HCT116 (cell line): ENCODE data around the gene MCOLN1. TPM values are rescaled to one million over a fixed set of nuclear protein-coding genes. Genes with fewer than 3 reads are reported as not detected.

ENCODE experiments used
- ATAC-seq: fragments of 200-7000 bp; cut with Tn5 transposase; 2 replicates; pipeline ENCODE4 v1.9.1; 2020; ENCODE audit warnings: mild to moderate bottlenecking, moderate library complexity
- BruUV-seq: library from RNA; stranded (reverse); fragments of 400-500 nt; replicated peaks from 2 replicates; lab custom pipeline; 2021; lab: Mats Ljungman, UMichigan
- CTCF ChIA-PET: fragments of 300-600 bp; sonication (Branson Sonifier 250); formaldehyde crosslinking; loops from one replicate; lab custom pipeline; 2021; ENCODE audit warnings: antibody characterized with exemption; lab: Charles Lee
- POLR2A ChIA-PET: fragments of 300-600, 350-600 bp; sonication (Branson Sonifier 250); formaldehyde crosslinking; loops from one replicate; lab custom pipeline; 2021; ENCODE audit warnings: antibody characterized with exemption; lab: Charles Lee
- RAD21 ChIA-PET, 2 experiments: fragments of 300-600 bp; sonication (Branson Sonifier 250); formaldehyde crosslinking; loops; one replicate each; lab custom pipeline; 2023; ENCODE audit warnings: low total read pairs in 2 of 2; ENCODE audit not compliant: uncharacterized antibody in 2 of 2, unreplicated experiment in 2 of 2, low non-redundant PET in 1 of 2; lab: Charles Lee
- DNase-seq: peaks from one replicate; pipeline ENCODE4 v3.0.0-alpha.2; 2010; ENCODE audit warnings: low read depth, low spot score
- H2AFZ ChIP-seq: fragments of 200-600 bp; shearing (Covaris generic), sonication (generic); 2 replicates; pipeline ENCODE4 v1.6.1; 2017; ENCODE audit warnings: low read depth, mixed run types, mixed read lengths, antibody characterized with exemption, low read length; ENCODE audit not compliant: poor library complexity, severe bottlenecking
- H3K27ac ChIP-seq: 2 replicates; pipeline ENCODE4 v1.5.1; 2012; ENCODE audit warnings: low read depth, low read length
- H3K27me3 ChIP-seq: fragments of 200-600 bp; sonication (generic); 2 replicates; pipeline ENCODE4 v1.6.1; 2016; ENCODE audit warnings: mixed run types, low read length, mixed read lengths; ENCODE audit not compliant: insufficient read depth
- H3K36me3 ChIP-seq, 2 experiments: fragments of 200-500 bp in 1 of 2; fragments of 200-600 bp in 1 of 2; sonication (Bioruptor generic) in 1 of 2; sonication (generic) in 1 of 2; 2 replicates each; pipeline versions ENCODE4 v1.5.1 to v1.6.1; 2014 to 2016; ENCODE audit warnings: low read length in 2 of 2, inconsistent platforms in 1 of 2, mixed read lengths in 1 of 2, mixed run types in 1 of 2; ENCODE audit not compliant: insufficient read depth in 2 of 2, control insufficient read depth in 1 of 2
- H3K4me1 ChIP-seq, 2 experiments: fragments of 200-600 bp in 1 of 2; sonication (generic) in 1 of 2; 2 replicates each; pipeline versions ENCODE4 v1.5.1 to v1.6.1; 2012 to 2017; ENCODE audit warnings: low read length in 2 of 2, inconsistent platforms in 1 of 2, mild to moderate bottlenecking in 1 of 2, mixed read lengths in 1 of 2, mixed run types in 1 of 2, moderate library complexity in 1 of 2; ENCODE audit not compliant: insufficient read depth in 2 of 2, control insufficient read depth in 1 of 2
- H3K4me2 ChIP-seq: fragments of 200-600 bp; sonication (generic); 2 replicates; pipeline ENCODE4 v1.6.1; 2017; ENCODE audit warnings: mixed run types, low read length, mixed read lengths
- H3K4me3 ChIP-seq, 2 experiments: fragments of 200-600 bp in 1 of 2; sonication (generic) in 1 of 2; replicated peaks in 1 of 2; 2 replicates each; pipeline ENCODE4 v1.5.1; 2011 to 2016; ENCODE audit warnings: low read length in 2 of 2, control low read depth in 1 of 2, low read depth in 1 of 2, mild to moderate bottlenecking in 1 of 2, mixed read lengths in 1 of 2, mixed run types in 1 of 2
- H3K79me2 ChIP-seq: fragments of 200-600 bp; sonication (generic); 2 replicates; pipeline ENCODE4 v1.6.1; 2017; ENCODE audit warnings: mild to moderate bottlenecking, mixed run types, low read length, moderate library complexity, mixed read lengths; ENCODE audit not compliant: insufficient read depth
- H3K9ac ChIP-seq: fragments of 200-600 bp; sonication (generic); 2 replicates; pipeline ENCODE4 v1.6.1; 2016; ENCODE audit warnings: low read length, mixed read lengths
- H3K9me2 ChIP-seq: fragments of 200-600 bp; sonication (generic), shearing (Covaris generic); 2 replicates; pipeline ENCODE4 v1.6.1; 2017; ENCODE audit warnings: mixed run types, mild to moderate bottlenecking, moderate library complexity; ENCODE audit not compliant: insufficient read depth
- H3K9me3 ChIP-seq, 2 experiments: fragments of 200-500 bp in 1 of 2; fragments of 200-600 bp in 1 of 2; sonication (Bioruptor generic) in 1 of 2; sonication (generic) in 1 of 2; 2 replicates each; pipeline ENCODE4 v1.6.1; 2014 to 2017; ENCODE audit warnings: low read length in 2 of 2, mixed read lengths in 2 of 2, inconsistent platforms in 1 of 2, low read depth in 1 of 2, mild to moderate bottlenecking in 1 of 2, mixed run types in 1 of 2, moderate library complexity in 1 of 2; ENCODE audit not compliant: control insufficient read depth in 1 of 2, insufficient read depth in 1 of 2
- H4K20me1 ChIP-seq: fragments of 200-600 bp; sonication (generic), shearing (Covaris generic); 2 replicates; pipeline ENCODE4 v1.6.1; 2017; ENCODE audit warnings: mixed run types, mild to moderate bottlenecking, moderate library complexity; ENCODE audit not compliant: insufficient read depth
- ATF3 ChIP-seq: IDR thresholded peaks from 2 replicates; pipeline ENCODE4 v1.6.1; 2012
- CBX3 ChIP-seq: IDR thresholded peaks from 2 replicates; pipeline ENCODE4 v1.6.1; 2012; ENCODE audit warnings: low read depth
- CTCF ChIP-seq, 3 experiments: fragments of 200-600 bp in 1 of 3; sonication (generic) in 1 of 3; IDR thresholded peaks in 2 of 3; conservative IDR thresholded peaks in 1 of 3; 2 replicates each; pipeline ENCODE4 v1.5.1; 2012 to 2017; ENCODE audit warnings: low read depth in 2 of 3, low read length in 2 of 3, antibody characterized with exemption in 1 of 3, borderline replicate concordance in 1 of 3, control low read depth in 1 of 3, mild to moderate bottlenecking in 1 of 3, mixed read lengths in 1 of 3, mixed run types in 1 of 3, moderate library complexity in 1 of 3; ENCODE audit not compliant: insufficient read depth in 1 of 3
- EGR1 ChIP-seq: IDR thresholded peaks from 2 replicates; pipeline ENCODE4 v1.6.1; 2012; ENCODE audit warnings: low read depth
- ELF1 ChIP-seq: IDR thresholded peaks from 2 replicates; pipeline ENCODE4 v1.6.1; 2012; ENCODE audit warnings: low read depth, borderline replicate concordance
- EZH2 ChIP-seq: fragments of 200-600 bp; sonication (generic); IDR thresholded peaks from 2 replicates; pipeline ENCODE4 v1.6.1; 2017; ENCODE audit warnings: antibody characterized with exemption, mixed run types
- EZH2phosphoT487 ChIP-seq: fragments of 200-600 bp; IDR thresholded peaks from 2 replicates; pipeline ENCODE4 v1.6.1; 2018; ENCODE audit warnings: antibody characterized with exemption, borderline replicate concordance
- JUND ChIP-seq: IDR thresholded peaks from 2 replicates; pipeline ENCODE4 v1.6.1; 2012
- MAX ChIP-seq: IDR thresholded peaks from 2 replicates; pipeline ENCODE4 v1.6.1; 2012
- RAD21 ChIP-seq: IDR thresholded peaks from 2 replicates; pipeline ENCODE4 v1.6.1; 2012; ENCODE audit warnings: low read depth, mild to moderate bottlenecking
- SIN3A ChIP-seq: IDR thresholded peaks from 2 replicates; pipeline ENCODE4 v1.6.1; 2012; ENCODE audit warnings: low read depth
- SRF ChIP-seq: IDR thresholded peaks from 2 replicates; pipeline ENCODE4 v1.6.1; 2012; ENCODE audit warnings: low read depth
- TCF7L2 ChIP-seq: IDR thresholded peaks from 2 replicates; pipeline ENCODE4 v1.7.0; 2011; ENCODE audit warnings: borderline replicate concordance, inconsistent platforms; ENCODE audit not compliant: insufficient read depth, insufficient read length; ENCODE audit errors: extremely low read depth
- YY1 ChIP-seq: IDR thresholded peaks from 2 replicates; pipeline ENCODE4 v1.6.1; 2011; ENCODE audit warnings: low read length, low read depth, moderate library complexity, mild to moderate bottlenecking; ENCODE audit not compliant: insufficient replicate concordance; ENCODE audit errors: extremely low read depth
- intact Hi-C: fragments of 100-400 bp; cut with micrococcal nuclease; formaldehyde crosslinking; loops from 2 replicates; pipeline ENCODE4 v1.10.0; 2022
- total RNA-seq: library from RNA; stranded (reverse); gene quantifications from one replicate; pipeline ENCODE4 v1.2.1, GENCODE V29; 2021; ENCODE audit not compliant: unreplicated experiment

Gene MCOLN1
- total RNA-seq, 1 experiment from 2014 or later, result 19.1 TPM

- ATAC-seq (no peak), DNase-seq (no peak)
- Histone ChIP-seq H2AFZ (no peak overlapping the region), H3K79me2 (no peaks in the 10 kb centered on the region), H3K9ac (no peak overlapping the region), H3K4me3 (no peak overlapping the region), H3K9me3 (no peaks in the 10 kb centered on the region), H4K20me1 (no peaks in the 10 kb centered on the region), H3K27me3 (no peaks in the 10 kb centered on the region), H3K4me2 (no peak overlapping the region), H3K9me2 (no peaks in the 10 kb centered on the region), H3K36me3 (no peaks in the 10 kb centered on the region; a peak in 1 of 4 replicates), H3K27ac (no peak overlapping the region), H3K4me1 (peaks cover 3 to 7% of the 10 kb centered on the region in 2 experiments; a peak in 2 of 4 replicates)
- CTCF ChIA-PET, result no interaction called here
- intact Hi-C loops, result no loop called here
- POLR2A ChIA-PET, result no interaction called here
- TF ChIP-seq EGR1, result no peak
- TF ChIP-seq ELF1, result no peak
- no peak for TF ChIP-seq CBX3
- no peak for TF ChIP-seq TCF7L2
- no peak for TF ChIP-seq YY1
- no peak for TF ChIP-seq JUND
- no peak for TF ChIP-seq EZH2
- TF ChIP-seq SRF, result no peak
- TF ChIP-seq MAX, result no peak
- no peak for TF ChIP-seq CTCF (IDR thresholded peaks at IDR 0.05 in 2 of 3, conservative IDR thresholded peaks at IDR 0.05 in 1 of 3; ENCODE audit: borderline replicate concordance in 1 of 3, insufficient read depth in 1 of 3, low read depth in 2 of 3, low read length in 2 of 3)
- TF ChIP-seq RAD21, result no peak
- no peak for TF ChIP-seq EZH2phosphoT487
- no peak for TF ChIP-seq ATF3
- TF ChIP-seq SIN3A, result no peak
- BruUV-seq, result no TSS peak
- RAD21 ChIA-PET, result no interaction called here
Observed at GRCh38 chr19:7476777-7477494, 45.5 kb upstream of the MCOLN1 start.
